ENCODE data around the gene MR1. TPM values are rescaled to one million over a fixed set of nuclear protein-coding genes. Genes with fewer than 3 reads are reported as not detected.

The MR1 gene
- total and polyA plus RNA-seq, 2 donors from 2014 or later = 15.2 to 29.3 TPM

DNA sequence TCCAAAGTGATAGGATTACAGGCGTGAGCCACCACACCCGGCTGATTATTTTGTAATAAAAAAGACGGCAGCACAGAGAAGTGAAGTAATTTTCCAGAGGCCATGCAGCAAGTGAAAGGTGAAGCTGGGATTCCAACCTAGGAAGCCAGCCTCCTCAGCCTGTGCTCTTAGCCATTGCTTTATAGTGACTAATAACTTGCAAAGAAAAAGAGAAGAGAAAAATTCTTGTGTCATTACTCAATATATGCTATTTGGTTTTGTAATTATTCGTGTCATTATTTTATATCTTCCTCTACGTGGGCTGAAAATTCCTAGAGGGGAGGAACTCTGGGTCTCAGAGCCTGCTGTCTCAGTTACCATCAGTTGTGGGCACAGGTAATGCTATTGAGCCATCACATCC is 53.1 kb downstream of the MR1 start:
- no peak for FAIRE-seq
- no peak for DNase-seq
- Histone ChIP-seq H3K9ac (ENCODE audit: low read length in 3 of 3) (no peak overlapping the region), H3K4me3 (ENCODE audit: low read length in 3 of 3) (no peak overlapping the region), H3K9me3 (ENCODE audit: control insufficient read depth in 2 of 3, insufficient read depth in 1 of 3, low read length in 3 of 3) (no peaks in the 10 kb centered on the region), H3K4me1 (ENCODE audit: control insufficient read depth in 2 of 3, insufficient read depth in 2 of 3, low read depth in 1 of 3, low read length in 3 of 3) (peaks cover 3 to 6% (median 5%) of the 10 kb centered on the region in 3 donors), H3K36me3 (ENCODE audit: control insufficient read depth in 2 of 3, insufficient read depth in 3 of 3, low read length in 3 of 3) (no peaks in the 10 kb centered on the region), H3K27ac (ENCODE audit: low read depth in 2 of 2, low read length in 2 of 2) (no peak overlapping the region), H3K27me3 (ENCODE audit: control insufficient read depth, insufficient read depth, low read length) (no peaks in the 10 kb centered on the region)
- TF ChIP-seq, protein P1, sequence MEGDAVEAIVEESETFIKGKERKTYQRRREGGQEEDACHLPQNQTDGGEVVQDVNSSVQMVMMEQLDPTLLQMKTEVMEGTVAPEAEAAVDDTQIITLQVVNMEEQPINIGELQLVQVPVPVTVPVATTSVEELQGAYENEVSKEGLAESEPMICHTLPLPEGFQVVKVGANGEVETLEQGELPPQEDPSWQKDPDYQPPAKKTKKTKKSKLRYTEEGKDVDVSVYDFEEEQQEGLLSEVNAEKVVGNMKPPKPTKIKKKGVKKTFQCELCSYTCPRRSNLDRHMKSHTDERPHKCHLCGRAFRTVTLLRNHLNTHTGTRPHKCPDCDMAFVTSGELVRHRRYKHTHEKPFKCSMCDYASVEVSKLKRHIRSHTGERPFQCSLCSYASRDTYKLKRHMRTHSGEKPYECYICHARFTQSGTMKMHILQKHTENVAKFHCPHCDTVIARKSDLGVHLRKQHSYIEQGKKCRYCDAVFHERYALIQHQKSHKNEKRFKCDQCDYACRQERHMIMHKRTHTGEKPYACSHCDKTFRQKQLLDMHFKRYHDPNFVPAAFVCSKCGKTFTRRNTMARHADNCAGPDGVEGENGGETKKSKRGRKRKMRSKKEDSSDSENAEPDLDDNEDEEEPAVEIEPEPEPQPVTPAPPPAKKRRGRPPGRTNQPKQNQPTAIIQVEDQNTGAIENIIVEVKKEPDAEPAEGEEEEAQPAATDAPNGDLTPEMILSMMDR (IDR thresholded peaks at IDR 0.05; ENCODE audit: borderline replicate concordance, extremely low read depth, insufficient read depth) = no peak
- intact Hi-C loops (cut with DNase I) = loop anchor here (10.0 kb wide), 1 partner anchor 58 kb away; no protein-coding TSS in a partner anchor

- DNase-seq (no peak), FAIRE-seq (no peak)
- H3K9me3 ChIP-seq (ENCODE audit: control insufficient read depth in 2 of 3, insufficient read depth in 1 of 3, low read length in 3 of 3) = no peaks in the 10 kb centered on the region
- intact Hi-C loops (cut with DNase I) = loop anchor here (10.0 kb wide), 1 partner anchor 57 kb away; no protein-coding TSS in a partner anchor
- H3K27ac ChIP-seq (ENCODE audit: low read depth in 2 of 2, low read length in 2 of 2) = no peak overlapping the region
- no peaks in the 10 kb centered on the region for H3K36me3 ChIP-seq (ENCODE audit: control insufficient read depth in 2 of 3, insufficient read depth in 3 of 3, low read length in 3 of 3)
- H3K9ac ChIP-seq (ENCODE audit: low read length in 3 of 3) = no peak overlapping the region
- no peak overlapping the region for H3K4me3 ChIP-seq (ENCODE audit: low read length in 3 of 3)
- H3K4me1 ChIP-seq (ENCODE audit: control insufficient read depth in 2 of 3, insufficient read depth in 2 of 3, low read depth in 1 of 3, low read length in 3 of 3) = peaks cover 3 to 6% (median 5%) of the 10 kb centered on the region in 3 donors
- TF ChIP-seq, protein P1 (IDR thresholded peaks at IDR 0.05; ENCODE audit: borderline replicate concordance, extremely low read depth, insufficient read depth) = no peak
- H3K27me3 ChIP-seq (ENCODE audit: control insufficient read depth, insufficient read depth, low read length) = no peaks in the 10 kb centered on the region
Observed at GRCh38 chr1:181087400-181087901, 53.7 kb downstream of the MR1 start.

DNA sequence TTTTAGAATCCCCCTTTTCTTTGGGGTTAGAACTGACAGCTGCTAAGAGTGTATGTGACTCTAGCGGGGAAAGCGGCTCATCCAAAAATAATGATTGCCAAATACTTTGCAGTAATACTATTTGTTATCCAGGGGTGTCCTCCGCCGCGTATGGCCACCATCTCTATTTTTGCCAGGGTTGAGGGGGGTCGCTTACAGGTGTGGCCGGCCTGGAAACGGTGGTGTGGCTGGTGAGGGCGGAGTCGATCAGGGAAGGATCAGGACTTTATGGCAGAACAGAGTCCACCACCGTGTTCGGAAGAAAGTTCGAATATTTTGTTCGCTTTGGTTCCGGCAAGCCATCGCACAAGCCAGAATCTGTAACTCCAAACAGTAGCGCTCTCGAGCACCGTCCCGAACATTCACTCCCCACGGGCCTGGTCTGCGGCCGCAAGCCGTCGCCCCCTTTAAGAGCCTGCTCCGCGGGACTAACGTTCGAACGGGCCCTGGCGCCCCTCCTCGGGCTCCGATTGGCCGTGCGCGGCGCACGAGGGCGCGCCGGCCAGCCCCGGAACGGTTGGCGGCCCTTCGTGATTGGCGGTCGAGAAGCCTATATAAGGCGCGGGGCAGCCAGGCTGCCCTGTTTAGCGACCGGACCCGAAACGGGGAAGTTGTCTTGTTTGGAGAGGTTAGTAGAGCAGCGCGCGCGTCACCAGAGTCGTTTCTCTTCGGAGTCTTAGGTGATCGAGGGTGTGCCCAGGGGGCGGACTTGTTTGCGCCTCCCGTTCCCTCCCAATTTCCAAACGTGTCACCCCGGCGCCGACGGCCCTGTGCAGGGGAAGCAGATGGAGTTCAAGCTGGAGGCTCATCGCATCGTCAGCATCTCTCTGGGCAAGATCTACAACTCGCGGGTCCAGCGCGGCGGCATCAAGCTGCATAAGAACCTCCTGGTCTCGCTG is 54.6 kb downstream of the MR1 start, which contains the start of gene IER5:
Gene IER5, plus strand, starts transcription at position 622 of the 938 bp plus-strand sequence. Its CDS starts 203 bp downstream, at position 825.
- peaks cover 3 to 6% (median 5%) of the 10 kb centered on the region in 3 donors for H3K4me1 ChIP-seq (ENCODE audit: control insufficient read depth in 2 of 3, insufficient read depth in 2 of 3, low read depth in 1 of 3, low read length in 3 of 3)
- FAIRE-seq (no peak), DNase-seq (peak; percentile 97 to 99 (median 98))
- no peaks in the 10 kb centered on the region for H3K9me3 ChIP-seq (ENCODE audit: control insufficient read depth in 2 of 3, insufficient read depth in 1 of 3, low read length in 3 of 3)
- H3K9ac ChIP-seq (ENCODE audit: low read length in 3 of 3) = peak within 1 kb of the TSS; percentile 63 to 70 (median 67)
- TF ChIP-seq, protein P1 (IDR thresholded peaks at IDR 0.05; ENCODE audit: borderline replicate concordance, extremely low read depth, insufficient read depth) = no peak
- intact Hi-C loops (cut with DNase I) = loop anchor here (10.0 kb wide), 1 partner anchor 56 kb away; no protein-coding TSS in a partner anchor
- H3K27me3 ChIP-seq (ENCODE audit: control insufficient read depth, insufficient read depth, low read length) = no peaks in the 10 kb centered on the region
- H3K27ac ChIP-seq (ENCODE audit: low read depth in 2 of 2, low read length in 2 of 2) = peak within 1 kb of the TSS; percentile 83 to 91
- no peaks in the 10 kb centered on the region for H3K36me3 ChIP-seq (ENCODE audit: control insufficient read depth in 2 of 3, insufficient read depth in 3 of 3, low read length in 3 of 3)
- H3K4me3 ChIP-seq (ENCODE audit: low read length in 3 of 3) = peak within 1 kb of the TSS; percentile 80 to 87 (median 84)
